H9 (cell line): ENCODE results near the gene BARD1. TPM values are rescaled to one million over a fixed set of nuclear protein-coding genes. Genes with fewer than 3 reads are reported as not detected.

Experiments
- DNase-seq: peaks from one replicate; pipeline ENCODE4 v3.0.0-alpha.2; 2017
- H2AFZ ChIP-seq: one replicate; pipeline ENCODE4 v1.6.1; 2013; ENCODE audit warnings: mild to moderate bottlenecking, low read length, control low read depth, moderate library complexity
- H2AK5ac ChIP-seq: 2 replicates; pipeline ENCODE4 v1.6.1; 2013; ENCODE audit warnings: low read length, control low read depth, mixed read lengths; ENCODE audit not compliant: insufficient read length
- H2BK120ac ChIP-seq: one replicate; pipeline ENCODE4 v1.6.1; 2013; ENCODE audit warnings: low read depth, mild to moderate bottlenecking, low read length, control low read depth, inconsistent platforms; ENCODE audit not compliant: poor library complexity, severe bottlenecking
- H2BK12ac ChIP-seq: 2 replicates; pipeline ENCODE4 v1.6.1; 2013; ENCODE audit warnings: low read length, control low read depth, mixed read lengths, low read depth; ENCODE audit not compliant: insufficient read length
- H2BK15ac ChIP-seq: 2 replicates; pipeline ENCODE4 v1.6.1; 2013; ENCODE audit warnings: low read depth, low read length, control low read depth
- H2BK20ac ChIP-seq: one replicate; pipeline ENCODE4 v1.6.1; 2013; ENCODE audit warnings: low read depth, mild to moderate bottlenecking, low read length, control low read depth, inconsistent platforms; ENCODE audit not compliant: poor library complexity, severe bottlenecking
- H2BK5ac ChIP-seq: 2 replicates; pipeline ENCODE4 v1.6.1; 2013; ENCODE audit warnings: low read length, control low read depth, mixed read lengths; ENCODE audit not compliant: insufficient read length
- H3K14ac ChIP-seq: 2 replicates; pipeline ENCODE4 v1.6.1; 2013; ENCODE audit warnings: low read length, control low read depth; ENCODE audit not compliant: insufficient read depth
- H3K18ac ChIP-seq: 2 replicates; pipeline ENCODE4 v1.6.1; 2013; ENCODE audit warnings: low read depth, mild to moderate bottlenecking, mixed read lengths, low read length, control low read depth; ENCODE audit not compliant: insufficient read length
- H3K23ac ChIP-seq: 2 replicates; pipeline ENCODE4 v1.6.1; 2013; ENCODE audit warnings: low read length, control low read depth, mixed read lengths, low read depth; ENCODE audit not compliant: insufficient read length
- H3K23me2 ChIP-seq: 2 replicates; pipeline ENCODE4 v1.6.1; 2013; ENCODE audit warnings: low read depth, mild to moderate bottlenecking, mixed read lengths, low read length, control low read depth; ENCODE audit not compliant: insufficient read length, poor library complexity, severe bottlenecking
- H3K27ac ChIP-seq: 2 replicates; pipeline ENCODE4 v1.5.1; 2013; ENCODE audit warnings: low read length, control low read depth, mixed read lengths, low read depth; ENCODE audit not compliant: insufficient read length
- H3K27me3 ChIP-seq: 2 replicates; pipeline ENCODE4 v1.6.1; 2013; ENCODE audit warnings: low read length, control low read depth, inconsistent platforms; ENCODE audit not compliant: insufficient read depth
- H3K4ac ChIP-seq: 2 replicates; pipeline ENCODE4 v1.6.1; 2013; ENCODE audit warnings: low read depth, mild to moderate bottlenecking, control low read depth, inconsistent platforms, low read length, moderate library complexity
- H3K4me1 ChIP-seq: 2 replicates; pipeline ENCODE4 v1.6.1; 2013; ENCODE audit warnings: low read length, control low read depth, inconsistent platforms; ENCODE audit not compliant: insufficient read depth
- H3K4me2 ChIP-seq: 2 replicates; pipeline ENCODE4 v1.6.1; 2013; ENCODE audit warnings: low read length, control low read depth, mixed read lengths; ENCODE audit not compliant: insufficient read length, insufficient read depth
- H3K56ac ChIP-seq: 2 replicates; pipeline ENCODE4 v1.6.1; 2013; ENCODE audit warnings: low read depth, mild to moderate bottlenecking, mixed read lengths, low read length, control low read depth; ENCODE audit not compliant: insufficient read length
- H3K79me1 ChIP-seq: 2 replicates; pipeline ENCODE4 v1.6.1; 2013; ENCODE audit warnings: low read depth, mild to moderate bottlenecking, moderate library complexity, low read length, control low read depth, inconsistent platforms; ENCODE audit not compliant: insufficient read depth, poor library complexity, severe bottlenecking
- H3K79me2 ChIP-seq: 2 replicates; pipeline ENCODE4 v1.6.1; 2013; ENCODE audit warnings: low read length, control low read depth, inconsistent platforms; ENCODE audit not compliant: insufficient read depth
- H3K9ac ChIP-seq: 2 replicates; pipeline ENCODE4 v1.6.1; 2013; ENCODE audit warnings: low read length, control low read depth, mixed read lengths; ENCODE audit not compliant: insufficient read length; ENCODE audit errors: extremely low read depth
- H3K9me3 ChIP-seq: one replicate; pipeline ENCODE4 v1.6.1; 2013; ENCODE audit warnings: low read depth, low read length, inconsistent platforms; ENCODE audit not compliant: control insufficient read depth
- H3T11ph ChIP-seq: one replicate; pipeline ENCODE4 v1.6.1; 2013; ENCODE audit warnings: mild to moderate bottlenecking, low read length, control low read depth, inconsistent platforms
- H4K20me1 ChIP-seq: one replicate; pipeline ENCODE4 v1.6.1; 2013; ENCODE audit not compliant: control insufficient read depth, insufficient read length, insufficient read depth
- H4K5ac ChIP-seq: 2 replicates; pipeline ENCODE4 v1.6.1; 2013; ENCODE audit warnings: low read depth, mild to moderate bottlenecking, mixed read lengths, low read length, control low read depth; ENCODE audit not compliant: insufficient read length
- H4K8ac ChIP-seq: replicated peaks from 2 replicates; pipeline ENCODE4 v1.6.1; 2013; ENCODE audit warnings: low read length, control low read depth, mixed read lengths, low read depth; ENCODE audit not compliant: insufficient read length
- H4K91ac ChIP-seq: 2 replicates; pipeline ENCODE4 v1.6.1; 2013; ENCODE audit warnings: low read depth, mild to moderate bottlenecking, moderate library complexity, mixed read lengths, low read length, control low read depth; ENCODE audit not compliant: insufficient read length
- H3K27ac Mint-ChIP-seq, 3 experiments: 2 replicates in 2 of 3; 3 replicates in 1 of 3; pipeline ENCODE4 v1.8.0; 2020 to 2021; ENCODE audit warnings: mixed read lengths in 3 of 3, mild to moderate bottlenecking in 1 of 3, moderate library complexity in 1 of 3
- H3K27me3 Mint-ChIP-seq: 2 replicates; pipeline ENCODE4 v1.8.0; 2021; ENCODE audit warnings: low read depth, mild to moderate bottlenecking, moderate library complexity, mixed read lengths
- H3K36me3 Mint-ChIP-seq, 3 experiments: 2 replicates in 2 of 3; 3 replicates in 1 of 3; pipeline ENCODE4 v1.8.0; 2020 to 2021; ENCODE audit warnings: low read depth in 3 of 3, mixed read lengths in 3 of 3; ENCODE audit not compliant: insufficient read depth in 1 of 3
- H3K4me1 Mint-ChIP-seq, 2 experiments: 2 replicates each; pipeline ENCODE4 v1.8.0; 2020; ENCODE audit warnings: mixed read lengths in 2 of 2
- H3K4me3 Mint-ChIP-seq, 2 experiments: 2 replicates in 1 of 2; 3 replicates in 1 of 2; pipeline ENCODE4 v1.8.0; 2020 to 2021; ENCODE audit warnings: mild to moderate bottlenecking in 2 of 2, mixed read lengths in 2 of 2, moderate library complexity in 1 of 2
- H3K9me3 Mint-ChIP-seq, 2 experiments: 2 replicates in 1 of 2; 3 replicates in 1 of 2; pipeline ENCODE4 v1.8.0; 2020; ENCODE audit warnings: mild to moderate bottlenecking in 2 of 2, mixed read lengths in 2 of 2, moderate library complexity in 1 of 2
- CTCF ChIP-seq: fragments of 200-600 bp; sonication (generic); conservative IDR thresholded peaks from 3 replicates; pipeline ENCODE4 v1.8.0; 2021; ENCODE audit warnings: antibody characterized with exemption, mild to moderate bottlenecking
- WGBS: extraction: QIAGEN DNeasy Blood & Tissue Kit; methylation state at CpG from one replicate; pipeline ENCODE4 v1.1.7; 2013; ENCODE audit warnings: missing lambda C conversion rate, low lambda C conversion rate, mixed read lengths; ENCODE audit not compliant: insufficient read length; ENCODE audit errors: extremely low coverage; 5-methylcytosine and 5-hydroxymethylcytosine counted together
- total RNA-seq: library from RNA; stranded (reverse); gene quantifications from 2 replicates; pipeline ENCODE4 v1.2.1, GENCODE V29; 2021

Gene BARD1
- total RNA-seq, 1 experiment from 2014 or later: 30.6 TPM

GRCh38 chr2:214801068-214801467, 8.4 kb downstream of the BARD1 start:
- no peak overlapping the region for H3K27ac ChIP-seq
- H2AK5ac ChIP-seq: no peak overlapping the region
- H3K36me3 Mint-ChIP-seq: peaks cover 9 to 13% (median 10%) of the 10 kb centered on the region in 3 experiments; a peak in 5 of 7 replicates
- no peaks in the 10 kb centered on the region for H3K9me3 ChIP-seq
- no peak overlapping the region for H3K18ac ChIP-seq
- H4K5ac ChIP-seq: no peak overlapping the region
- H3K9ac ChIP-seq: no peak overlapping the region
- H4K20me1 ChIP-seq: no peaks in the 10 kb centered on the region
- no peaks in the 10 kb centered on the region for H3K27me3 Mint-ChIP-seq
- no peak overlapping the region for H2BK12ac ChIP-seq
- H2BK120ac ChIP-seq: no peak overlapping the region
- H3K4me2 ChIP-seq: no peak overlapping the region
- no peak overlapping the region for H3K14ac ChIP-seq
- no peak overlapping the region for H4K91ac ChIP-seq
- H3K23me2 ChIP-seq: no peaks in the 10 kb centered on the region
- H3K56ac ChIP-seq: no peak overlapping the region
- no CpG with 5 or more reads among the region's 2 CpGs for WGBS
- no peak overlapping the region for H2BK20ac ChIP-seq
- H3K4me3 Mint-ChIP-seq: no peak overlapping the region
- no peak overlapping the region for H4K8ac ChIP-seq
- H2BK5ac ChIP-seq: no peak overlapping the region
- no peak overlapping the region for H2AFZ ChIP-seq
- H3K9me3 Mint-ChIP-seq: no peaks in the 10 kb centered on the region
- no peak for TF ChIP-seq CTCF
- peaks cover 55 to 67% of the 10 kb centered on the region in 2 experiments for H3K4me1 Mint-ChIP-seq
- H3K79me1 ChIP-seq: peaks cover 11% of the 10 kb centered on the region
- H3K27me3 ChIP-seq: no peaks in the 10 kb centered on the region
- no peak overlapping the region for H3T11ph ChIP-seq
- H2BK15ac ChIP-seq: no peak overlapping the region
- no peak overlapping the region for H3K23ac ChIP-seq
- peaks cover 11% of the 10 kb centered on the region; the same call in 1 of the 2 replicates for H3K79me2 ChIP-seq
- no peak overlapping the region for H3K27ac Mint-ChIP-seq
- H3K4ac ChIP-seq: no peak overlapping the region
- peaks cover 2% of the 10 kb centered on the region; the same call in 1 of the 2 replicates for H3K4me1 ChIP-seq
- DNase-seq: no peak
